ENCODE measurements around the gene MYCL.
"Not testable (repeated sequence)": the region's sequence is repeated elsewhere in the genome, so short reads cannot be mapped to it uniquely, and the experiment has no call there.

MYCL gene

DNA sequence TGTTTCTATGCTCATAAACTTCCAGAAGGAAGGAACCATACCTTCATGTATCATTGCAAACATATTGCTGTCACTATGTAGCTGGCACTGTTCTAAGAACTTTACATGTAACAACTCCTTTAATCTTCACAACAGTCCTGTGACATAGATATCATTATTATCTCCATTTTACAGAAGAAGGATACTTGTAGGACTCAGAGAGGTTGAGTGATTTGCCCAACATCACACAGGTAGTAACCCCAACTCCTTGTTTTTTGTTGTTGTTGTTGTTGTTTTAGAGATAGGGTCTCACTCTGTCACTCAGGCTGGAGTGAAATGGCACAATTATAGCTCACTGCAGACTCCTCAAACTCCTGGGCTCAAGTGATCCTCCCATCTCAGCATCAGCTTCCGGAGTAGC is 10.8 kb downstream of the MYCL start:
- no peak for DNase-seq (ENCODE audit: low read depth in 2 of 3, low spot score in 1 of 3)

DNA sequence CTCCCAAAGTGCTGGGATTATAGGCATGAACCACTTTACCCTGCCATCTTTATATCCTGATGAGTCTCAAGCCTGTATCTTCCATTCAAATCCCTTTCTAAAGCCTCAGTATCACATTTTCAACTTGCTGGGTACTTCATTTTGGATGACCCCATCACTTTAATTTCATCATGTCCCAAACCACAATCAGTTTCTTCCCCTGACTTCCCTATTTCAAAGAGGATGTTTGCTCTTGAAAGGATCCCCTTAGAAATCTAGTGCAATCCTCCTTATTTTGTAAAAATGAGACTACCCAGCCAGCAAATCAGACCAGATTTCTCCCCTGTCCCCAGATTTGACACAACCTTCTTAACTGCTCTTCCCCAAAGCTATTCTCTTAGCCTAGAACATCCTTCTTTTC is 11.4 kb downstream of the MYCL start:
- no peak for DNase-seq (ENCODE audit: low read depth in 2 of 3, low spot score in 1 of 3)

DNA sequence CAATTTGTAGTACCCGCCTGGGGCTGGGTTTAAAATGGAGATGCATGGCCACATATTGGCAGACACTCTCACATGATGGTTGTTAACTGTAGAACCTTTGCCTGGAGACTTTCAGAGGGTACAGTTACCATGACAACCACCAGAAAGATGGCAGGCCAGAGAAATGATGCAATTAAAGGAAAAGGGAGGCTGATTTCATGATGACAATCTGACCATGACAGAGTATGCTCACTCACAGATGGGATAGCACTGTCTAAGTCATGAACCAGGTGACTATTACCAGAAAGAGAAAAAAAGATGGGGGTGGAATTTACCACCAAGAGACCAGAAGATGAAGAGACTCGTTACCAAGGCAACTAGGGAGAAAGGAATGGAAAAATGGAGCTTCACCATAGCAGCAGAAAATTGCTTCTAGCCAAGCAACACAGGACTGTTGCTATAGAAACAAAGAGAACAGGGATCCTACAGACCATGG is 14.9 kb downstream of the MYCL start:
- no peak for DNase-seq (ENCODE audit: low read depth in 2 of 3, low spot score in 1 of 3)

DNA sequence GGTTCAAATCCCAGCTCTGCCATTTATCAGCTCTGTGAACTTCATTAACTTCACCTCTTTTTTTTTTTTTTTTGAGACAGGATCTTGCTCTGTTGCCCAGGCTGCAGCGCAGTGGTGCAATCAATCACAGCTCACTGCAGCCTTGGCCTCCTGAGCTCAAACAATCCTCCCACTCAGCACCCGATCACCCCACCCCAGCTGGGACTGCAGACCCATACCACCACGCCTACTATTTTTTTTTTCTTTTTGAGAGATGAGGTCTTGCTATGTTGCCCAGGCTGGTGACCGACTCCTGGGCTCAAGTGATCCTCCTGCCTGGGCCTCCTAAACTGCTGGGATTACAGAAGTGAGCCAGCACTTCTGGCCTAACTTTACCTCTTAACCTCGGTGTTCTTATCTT is 16.2 kb downstream of the MYCL start:
- no peak for DNase-seq (ENCODE audit: low read depth in 2 of 3, low spot score in 1 of 3)

DNA sequence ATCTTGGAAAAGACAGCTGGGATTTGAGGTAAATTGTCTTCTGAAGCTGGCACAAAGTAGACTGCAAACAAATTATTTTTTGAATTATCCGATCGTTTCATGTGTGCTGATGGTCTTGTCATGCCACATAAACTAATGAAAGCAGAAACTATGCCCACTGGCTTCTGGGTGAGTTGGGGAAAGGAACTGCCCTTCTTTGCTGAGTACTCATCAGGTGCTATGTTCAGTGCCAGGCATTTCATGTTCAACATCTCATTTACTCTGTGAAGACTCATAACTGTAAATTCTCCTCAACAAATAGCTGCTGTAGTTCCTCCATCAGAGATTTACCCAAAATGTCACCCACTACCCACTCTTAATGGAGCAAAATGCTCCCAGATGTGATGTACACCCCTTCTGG is 19.6 kb downstream of the MYCL start:
- DNase-seq (ENCODE audit: low read depth in 2 of 3, low spot score in 1 of 3): no peak

DNA sequence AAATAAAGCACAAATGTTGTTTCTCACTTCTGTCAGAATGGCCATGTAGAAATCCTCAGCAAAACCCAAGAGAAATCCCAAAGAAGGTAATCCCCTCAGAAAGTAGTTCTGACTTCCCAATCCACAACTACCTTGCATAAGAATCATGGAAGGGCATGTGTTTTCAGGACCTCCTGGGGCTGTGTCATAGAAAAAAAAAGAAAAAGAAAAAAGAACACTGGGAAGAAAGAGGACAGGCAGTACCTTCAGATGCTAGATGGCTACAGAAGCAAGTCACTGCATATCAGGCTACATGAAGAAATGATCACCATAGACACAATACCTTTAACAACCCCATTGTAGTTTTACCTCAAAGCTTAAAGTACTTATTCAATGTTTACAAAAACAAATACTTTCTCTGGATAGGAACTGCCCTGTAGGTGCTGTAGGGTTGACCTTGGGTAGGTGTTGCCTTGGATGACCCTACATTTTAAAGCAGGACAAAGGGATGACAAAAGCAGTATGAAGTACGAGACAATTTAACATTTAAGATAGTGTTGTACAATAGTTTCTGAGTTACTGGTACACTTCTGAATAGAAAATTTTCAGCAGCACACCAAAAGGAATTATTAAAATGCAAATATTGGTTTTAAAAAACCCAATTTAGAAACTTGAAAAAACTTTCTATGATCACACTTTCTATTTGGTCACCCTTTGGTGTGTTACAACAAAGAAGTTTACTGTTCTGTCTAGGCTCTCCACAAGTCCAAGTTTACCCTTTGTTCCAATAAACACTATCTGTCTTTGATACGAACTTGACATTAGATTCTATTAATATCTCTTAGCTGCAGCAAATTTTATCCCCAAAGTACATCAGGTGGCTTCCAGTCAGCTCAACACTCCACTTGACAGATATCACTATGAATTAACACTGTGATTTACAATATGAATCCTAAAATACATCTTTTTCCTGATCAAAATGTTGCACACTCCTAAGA is 23.4 kb downstream of the MYCL start:
- no peak for DNase-seq (ENCODE audit: low read depth in 2 of 3, low spot score in 1 of 3)

DNA sequence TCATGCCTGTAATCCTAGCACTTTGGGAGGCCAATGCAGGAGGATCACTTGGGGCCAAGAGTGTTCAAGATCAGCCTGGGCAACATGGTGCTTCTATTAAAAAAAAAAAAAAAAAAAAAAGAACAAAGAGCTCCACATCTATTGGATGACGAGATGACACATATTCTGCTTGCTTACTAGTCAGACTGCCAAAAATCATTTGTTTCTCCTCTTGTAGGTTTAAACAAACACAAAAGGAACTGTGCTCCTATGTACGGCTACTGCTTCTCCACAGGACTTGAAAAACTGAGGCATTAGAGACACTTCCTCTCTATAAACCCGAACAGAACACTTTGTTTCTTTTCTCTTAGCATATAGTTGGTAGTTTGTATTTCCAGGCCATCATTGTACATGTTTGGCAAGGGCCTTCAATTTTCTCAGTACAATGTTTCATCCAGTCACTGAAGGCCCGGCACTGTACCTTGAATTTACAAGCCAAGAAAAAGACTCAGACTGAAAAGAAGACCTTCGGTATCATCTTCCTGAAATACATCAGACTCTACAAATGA is 24.4 kb downstream of the MYCL start:
- DNase-seq (ENCODE audit: low read depth in 2 of 3, low spot score in 1 of 3): no peak

DNA sequence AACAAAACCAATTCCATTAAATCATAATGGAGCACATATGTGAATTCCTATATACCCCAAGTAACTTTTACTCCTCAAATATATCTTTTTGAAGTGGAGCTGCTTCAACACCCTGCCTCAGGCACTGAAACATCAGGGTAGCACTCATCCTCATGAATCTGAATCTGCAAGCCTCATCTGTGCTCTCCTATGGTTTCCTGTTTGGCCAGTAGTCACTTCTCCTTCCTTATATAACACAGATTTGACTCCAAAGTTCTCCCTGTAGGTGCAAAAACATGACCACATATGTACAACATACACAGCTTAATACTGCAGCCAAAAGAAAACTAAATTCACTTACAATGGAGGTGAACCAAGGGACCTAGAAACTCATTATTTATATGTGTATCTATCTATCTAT is 25.6 kb downstream of the MYCL start:
- DNase-seq (ENCODE audit: low read depth in 2 of 3, low spot score in 1 of 3): no peak

DNA sequence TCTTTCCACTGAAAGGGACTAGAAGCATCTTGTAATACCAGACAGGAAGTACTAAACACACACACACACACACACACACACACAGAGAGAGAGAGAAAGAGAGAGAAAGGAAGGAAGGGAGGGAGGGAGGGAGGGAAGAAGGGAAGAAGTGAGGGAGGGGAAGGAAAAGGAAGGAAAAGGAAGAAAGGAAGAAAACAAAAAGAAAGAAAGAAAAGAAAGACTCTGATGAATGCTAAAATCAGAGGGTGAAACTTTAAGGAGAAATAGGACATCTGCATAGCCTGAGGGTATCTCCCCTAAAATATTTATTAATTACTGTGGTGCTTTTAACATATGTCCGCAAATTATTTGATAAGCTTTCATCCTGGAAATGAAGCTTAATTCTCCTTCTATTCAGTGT is 29.0 kb downstream of the MYCL start:
- no peak for DNase-seq (ENCODE audit: low read depth in 2 of 3, low spot score in 1 of 3)

DNA sequence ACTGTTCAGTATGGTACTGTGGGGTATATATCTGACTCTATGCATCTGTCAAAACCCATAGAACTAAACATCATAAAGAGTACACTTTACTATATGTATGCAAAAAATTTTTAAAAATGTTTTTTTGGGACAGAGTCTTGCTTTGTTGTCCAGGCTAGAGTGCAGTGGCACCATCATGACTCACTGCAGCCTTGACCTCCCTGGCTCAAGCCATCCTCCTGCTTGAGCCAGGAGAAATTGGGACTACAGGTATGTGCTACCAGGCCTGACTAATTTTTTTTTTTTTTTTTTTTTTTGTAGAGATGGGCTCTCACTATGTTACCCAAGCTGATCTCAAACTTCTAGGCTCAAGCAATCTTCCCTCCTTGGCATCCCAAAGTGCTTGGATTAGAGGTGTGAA is 29.9 kb downstream of the MYCL start:
- no peak for DNase-seq (ENCODE audit: low read depth in 2 of 3, low spot score in 1 of 3)

DNA sequence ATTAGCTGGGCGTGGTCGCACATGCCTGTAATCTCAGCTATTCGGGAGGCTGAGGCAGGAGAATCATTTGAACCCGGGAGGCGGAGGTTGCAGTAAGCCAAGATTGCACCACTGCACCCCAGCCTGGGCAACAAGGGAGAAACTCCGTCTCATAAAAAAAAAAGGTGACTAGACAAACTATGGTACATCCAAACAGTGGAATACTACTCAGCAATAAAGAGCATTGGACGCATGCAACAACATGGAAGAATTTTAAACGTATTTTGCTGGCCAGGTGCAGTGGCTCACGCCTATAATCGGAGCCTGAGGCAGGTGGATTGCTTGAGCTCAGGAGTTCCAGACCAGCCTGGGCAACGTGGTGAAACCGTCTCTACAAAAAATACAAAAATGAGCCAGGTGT is 30.7 kb downstream of the MYCL start:
- not testable (repeated sequence) for DNase-seq (ENCODE audit: low read depth in 2 of 3, low spot score in 1 of 3)

DNA sequence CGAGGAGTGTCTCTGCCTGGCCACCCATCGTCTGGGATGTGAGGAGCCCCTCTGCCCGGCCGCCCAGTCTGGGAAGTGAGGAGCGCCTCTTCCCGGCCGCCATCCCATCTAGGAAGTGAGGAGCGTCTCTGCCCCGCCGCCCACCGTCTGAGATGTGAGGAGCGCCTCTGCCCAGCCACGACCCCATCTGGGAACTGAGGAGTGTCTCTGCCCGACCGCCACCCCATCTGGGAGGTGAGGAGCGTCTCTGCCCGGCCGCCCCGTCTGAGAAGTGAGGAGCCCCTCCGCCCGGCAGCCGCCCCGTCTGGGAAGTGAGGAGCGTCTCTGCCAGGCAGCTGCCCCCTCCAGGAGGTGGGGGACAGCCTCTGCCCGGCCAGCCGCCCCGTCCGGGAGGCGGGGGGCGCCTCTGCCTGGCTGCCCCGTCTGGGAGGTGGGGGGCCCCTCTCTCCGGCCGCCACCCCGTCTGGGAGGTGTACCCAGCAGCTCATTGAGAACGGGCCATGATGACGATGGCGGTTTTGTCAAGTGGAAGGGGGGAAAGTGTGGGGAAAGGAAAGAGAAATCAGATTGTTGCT is 32.1 kb downstream of the MYCL start:
- DNase-seq (ENCODE audit: low read depth in 2 of 3, low spot score in 1 of 3): not testable (repeated sequence)

DNA sequence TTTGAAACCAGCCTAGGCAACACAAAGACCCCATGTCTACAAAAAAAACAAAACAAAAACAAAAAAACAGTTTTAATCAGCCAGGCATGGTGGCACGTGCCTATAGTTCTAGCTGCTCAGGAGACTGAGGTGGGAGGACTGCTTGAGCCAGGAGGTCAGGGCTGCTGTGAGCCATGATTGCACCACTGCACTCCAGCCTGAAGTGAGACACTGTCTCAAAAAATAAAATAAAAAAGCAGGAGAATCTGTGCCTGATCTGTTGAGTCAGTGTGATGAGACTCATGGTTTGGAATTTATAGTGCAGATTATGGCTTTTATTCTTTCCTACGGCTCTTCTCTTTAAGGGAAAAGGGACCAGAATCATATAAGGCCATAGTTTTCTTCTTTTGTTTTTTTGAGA is 35.0 kb downstream of the MYCL start:
- DNase-seq (ENCODE audit: low read depth in 2 of 3, low spot score in 1 of 3): no peak

DNA sequence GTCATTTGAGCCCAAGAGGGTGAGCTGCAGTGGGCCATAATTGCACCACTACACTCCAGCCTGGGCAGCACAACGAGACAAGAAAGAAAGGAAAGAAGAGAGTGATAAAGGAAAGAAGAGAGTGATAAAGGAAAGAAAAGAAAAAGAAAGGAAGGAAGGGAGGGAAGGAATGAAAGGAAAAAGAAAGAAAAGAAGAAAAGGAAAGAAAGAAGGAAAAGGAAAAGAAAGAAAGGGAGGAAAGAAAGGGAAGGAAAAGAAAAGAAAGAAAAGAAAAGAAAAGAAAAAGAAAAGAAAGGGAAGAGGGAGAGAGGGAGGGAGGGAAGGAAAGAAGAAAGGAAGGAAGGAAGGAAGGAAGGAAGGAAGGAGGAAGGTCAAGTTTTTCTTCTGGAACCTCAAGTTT is 36.0 kb downstream of the MYCL start:
- no peak for DNase-seq (ENCODE audit: low read depth in 2 of 3, low spot score in 1 of 3)

DNA sequence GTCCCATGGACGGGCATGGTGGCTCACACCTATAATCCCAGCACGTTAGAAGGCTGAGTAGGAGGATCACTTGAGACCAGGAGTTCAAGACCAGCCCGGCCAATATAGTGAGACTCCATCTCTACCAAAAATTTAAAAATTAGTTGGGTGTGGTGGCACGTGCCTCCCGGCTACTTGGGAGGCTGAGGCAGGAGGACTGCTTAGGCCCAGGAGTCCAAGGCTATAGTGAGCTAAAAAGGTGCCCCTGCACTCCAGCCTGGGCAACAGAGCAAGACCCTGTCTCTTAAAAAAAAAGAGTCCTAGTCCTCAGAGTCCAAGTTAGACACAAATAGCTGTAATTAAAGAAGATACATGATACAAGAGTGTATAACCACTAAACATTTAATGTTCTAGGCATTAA is 38.5 kb downstream of the MYCL start:
- no peak for DNase-seq (ENCODE audit: low read depth in 2 of 3, low spot score in 1 of 3)

DNA sequence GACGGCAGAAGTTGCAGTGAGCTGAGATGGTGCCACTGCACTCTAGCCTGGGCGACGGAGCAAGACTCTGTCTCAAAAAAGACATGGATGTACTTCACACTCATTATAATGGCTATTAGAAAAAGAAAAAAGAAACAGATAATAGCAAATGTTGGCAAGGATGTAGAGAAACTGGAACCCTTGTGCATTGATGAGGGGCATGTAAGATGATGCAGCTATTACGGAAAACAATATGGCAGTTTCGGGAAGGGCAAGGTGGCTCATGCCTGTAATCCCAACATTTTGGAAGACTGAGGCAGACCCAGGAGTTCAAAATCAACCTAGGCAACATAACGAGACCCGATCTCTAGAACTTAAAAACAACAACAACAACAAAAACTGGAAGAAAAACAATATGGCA is 40.7 kb downstream of the MYCL start:
- no peak for DNase-seq (ENCODE audit: low read depth in 2 of 3, low spot score in 1 of 3)

DNA sequence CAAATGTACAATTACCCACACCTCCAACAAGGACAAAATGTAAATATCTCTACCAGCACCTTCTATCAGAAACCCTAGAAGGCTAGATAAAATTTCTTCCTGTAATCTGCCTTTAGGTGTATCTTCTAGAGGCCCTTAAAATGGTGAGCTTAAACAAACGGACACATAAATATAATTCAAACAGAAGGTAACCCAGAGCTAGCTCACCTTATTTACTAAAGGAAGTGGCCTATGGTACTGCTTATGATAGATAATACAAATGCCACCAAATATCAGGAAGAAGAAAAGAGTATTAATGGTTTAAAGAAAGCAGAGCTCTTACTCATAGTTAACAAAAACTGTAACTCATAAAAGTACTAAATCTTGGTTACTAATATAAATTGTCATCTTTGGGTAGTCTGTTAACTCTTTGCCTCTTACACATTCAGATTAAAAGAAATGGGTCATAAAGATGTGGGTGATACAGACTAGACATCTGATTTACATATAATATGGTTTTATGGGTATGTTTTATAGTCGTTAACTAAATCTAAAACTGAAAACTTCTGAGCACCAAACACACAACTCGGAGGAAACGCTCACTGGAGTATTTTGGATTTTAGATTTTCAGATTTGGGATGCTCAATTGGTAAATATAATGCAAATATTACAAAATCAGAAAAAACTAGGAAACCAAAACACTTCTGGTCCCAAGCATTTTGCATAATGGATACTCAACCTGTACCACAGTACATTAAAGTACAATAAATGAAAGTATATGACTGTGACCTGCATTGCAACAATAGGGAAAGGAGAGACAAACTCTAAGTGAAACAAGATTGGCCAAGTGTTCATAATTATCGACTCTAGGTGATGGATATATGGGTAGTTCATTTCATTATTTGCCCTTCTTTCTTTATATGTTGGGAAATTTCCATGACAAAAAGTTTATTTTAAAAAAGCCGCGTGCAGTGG is 41.6 kb downstream of the MYCL start:
- no peak for DNase-seq (ENCODE audit: low read depth in 2 of 3, low spot score in 1 of 3)

DNA sequence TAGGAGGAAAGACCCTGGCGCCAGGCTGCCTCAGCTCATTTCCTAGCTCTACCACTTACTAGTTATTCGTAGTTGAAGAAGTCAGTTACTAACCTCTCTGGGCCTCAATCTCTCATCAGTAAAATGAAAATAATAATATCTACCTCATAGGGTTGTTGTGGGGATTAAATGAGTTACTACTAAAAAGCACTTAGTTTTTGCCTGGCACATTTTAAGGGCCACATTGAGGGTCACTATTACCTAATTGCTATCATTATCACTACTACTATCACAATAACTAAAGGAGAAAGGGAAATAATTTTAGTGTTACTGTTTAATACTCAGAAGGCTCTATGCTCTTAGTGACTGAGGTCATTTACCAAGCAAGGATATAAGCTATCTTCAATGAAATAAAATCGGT is 43.4 kb downstream of the MYCL start:
- no peak for DNase-seq (ENCODE audit: low read depth in 2 of 3, low spot score in 1 of 3)

DNA sequence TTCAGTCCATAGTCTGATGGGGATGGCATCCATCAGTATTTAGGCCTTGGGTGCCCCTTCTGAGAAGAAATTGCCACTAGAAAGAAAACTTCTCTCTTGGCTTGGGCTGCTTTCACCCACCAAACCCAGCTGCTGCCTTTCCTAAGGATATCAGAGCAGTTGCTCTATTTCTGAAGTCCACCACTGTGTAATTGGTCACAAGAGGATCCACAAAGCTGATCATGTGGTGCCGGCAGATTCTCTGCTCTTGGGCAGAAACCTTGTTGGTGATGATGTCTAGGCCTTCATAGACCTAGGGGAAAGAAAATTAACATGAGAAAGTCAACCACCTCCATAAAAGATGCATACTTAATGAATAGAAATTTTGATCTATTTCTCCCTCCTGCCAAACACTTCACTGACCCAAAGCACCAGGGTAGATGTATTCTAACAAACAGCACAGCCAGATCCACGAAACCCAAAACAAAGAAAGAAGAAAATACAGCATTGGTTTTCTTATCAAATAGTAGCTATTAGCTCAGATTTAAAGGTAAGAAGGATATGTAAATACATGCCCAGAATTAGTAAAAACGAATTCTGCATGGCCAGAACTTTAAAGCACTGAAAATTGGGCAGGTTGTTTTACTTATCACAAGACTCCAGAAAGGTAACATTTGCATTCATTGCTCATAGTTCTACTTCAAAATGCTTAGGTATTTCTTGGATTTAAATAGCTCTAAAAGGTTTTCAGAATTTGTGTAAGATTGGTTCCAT is 44.4 kb downstream of the MYCL start:
- no peak for DNase-seq (ENCODE audit: low read depth in 2 of 3, low spot score in 1 of 3)

DNA sequence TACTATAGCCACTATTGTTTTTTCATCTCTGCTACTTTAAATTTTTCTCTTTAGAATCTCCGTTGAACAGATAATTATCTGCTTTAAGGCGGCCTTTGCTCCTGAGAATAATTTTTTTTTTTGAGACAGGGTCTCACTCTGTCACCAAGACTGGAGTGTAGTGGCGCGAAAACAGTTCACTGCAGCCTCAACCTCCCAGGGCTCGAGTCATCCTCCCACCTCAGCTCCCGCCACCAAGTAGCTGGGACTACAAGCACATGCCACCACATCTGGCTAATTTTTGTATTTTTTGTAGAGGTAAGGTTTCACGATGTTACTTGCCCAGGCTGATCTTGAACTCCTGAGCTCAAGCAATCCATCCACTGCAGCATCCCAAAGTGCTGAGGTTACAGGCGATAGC is 47.0 kb downstream of the MYCL start:
- DNase-seq (ENCODE audit: low read depth in 2 of 3, low spot score in 1 of 3): no peak

DNA sequence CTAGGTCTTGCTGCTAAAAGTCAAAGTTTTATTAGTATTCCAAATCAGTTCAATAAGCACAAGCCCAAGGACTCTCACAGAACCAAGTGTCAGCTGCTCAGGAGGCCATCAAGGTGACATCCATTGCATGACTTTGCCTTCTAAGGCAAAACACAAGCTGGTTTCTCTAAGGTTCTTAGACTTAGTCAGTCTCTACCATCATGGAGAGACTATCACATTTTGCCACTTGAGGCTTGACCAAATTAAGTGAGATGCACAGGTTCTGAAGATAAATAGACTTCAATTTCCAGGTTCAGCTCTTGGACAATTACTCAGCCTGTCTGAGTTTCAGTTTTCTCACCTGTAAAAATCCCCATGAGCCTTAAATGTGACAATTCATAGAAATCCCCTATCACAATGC is 47.4 kb downstream of the MYCL start:
- DNase-seq (ENCODE audit: low read depth in 2 of 3, low spot score in 1 of 3): no peak
